ENCODE results near the gene ZNF304.

ZNF304 gene

GRCh38 chr19:57350877-57351805 lies at the start of gene ZNF304:
TSS of gene ZNF304 (plus strand) at chr19:57351271. CDS start at chr19:57351665, 394 bp downstream.
- DNase-seq (ENCODE audit: low read depth, low spot score): peak; percentile 93

- no peak for DNase-seq (ENCODE audit: low read depth, low spot score)
Observed at GRCh38 chr19:57302020-57302465, 49.0 kb upstream of the ZNF304 start.

- no peak for DNase-seq (ENCODE audit: low read depth, low spot score)
Observed at GRCh38 chr19:57302727-57303401, 48.2 kb upstream of the ZNF304 start.

- DNase-seq (ENCODE audit: low read depth, low spot score): no peak
Observed at GRCh38 chr19:57305056-57305455, 46.0 kb upstream of the ZNF304 start.

GRCh38 chr19:57308514-57308913 lies 42.6 kb upstream of the ZNF304 start:
- DNase-seq (ENCODE audit: low read depth, low spot score): no peak

- no peak for DNase-seq (ENCODE audit: low read depth, low spot score)
Observed at GRCh38 chr19:57310792-57311191, 40.3 kb upstream of the ZNF304 start.

GRCh38 chr19:57314146-57314545 lies 36.9 kb upstream of the ZNF304 start:
- no peak for DNase-seq (ENCODE audit: low read depth, low spot score)

- no peak for DNase-seq (ENCODE audit: low read depth, low spot score)
Observed at GRCh38 chr19:57317503-57317902, 33.6 kb upstream of the ZNF304 start.

- no peak for DNase-seq (ENCODE audit: low read depth, low spot score)
Observed at GRCh38 chr19:57319869-57320179, 31.2 kb upstream of the ZNF304 start.

GRCh38 chr19:57320180-57321084 lies 30.6 kb upstream of the ZNF304 start, which contains the start of gene ZNF543:
TSS of gene ZNF543 (plus strand) at chr19:57320472. CDS start at chr19:57320854, 382 bp downstream.
- DNase-seq (ENCODE audit: low read depth, low spot score): peak; percentile 91

GRCh38 chr19:57321116-57321515 lies 30.0 kb upstream of the ZNF304 start:
- no peak for DNase-seq (ENCODE audit: low read depth, low spot score)

GRCh38 chr19:57321751-57322150 lies 29.3 kb upstream of the ZNF304 start:
- DNase-seq (ENCODE audit: low read depth, low spot score): no peak

GRCh38 chr19:57324992-57325391 lies 26.1 kb upstream of the ZNF304 start:
- DNase-seq (ENCODE audit: low read depth, low spot score): no peak

GRCh38 chr19:57327993-57328392 lies 23.1 kb upstream of the ZNF304 start:
- no peak for DNase-seq (ENCODE audit: low read depth, low spot score)

GRCh38 chr19:57334191-57334590 lies 16.9 kb upstream of the ZNF304 start:
- no peak for DNase-seq (ENCODE audit: low read depth, low spot score)

- no peak for DNase-seq (ENCODE audit: low read depth, low spot score)
Observed at GRCh38 chr19:57338877-57339276, 12.2 kb upstream of the ZNF304 start.

- no peak for DNase-seq (ENCODE audit: low read depth, low spot score)
Observed at GRCh38 chr19:57342582-57342981, 8.5 kb upstream of the ZNF304 start.

GRCh38 chr19:57348136-57348535 lies 2.9 kb upstream of the ZNF304 start:
- no peak for DNase-seq (ENCODE audit: low read depth, low spot score)

- no peak for DNase-seq (ENCODE audit: low read depth, low spot score)
Observed at GRCh38 chr19:57351867-57352266, 796 bp downstream of the ZNF304 start.

- DNase-seq (ENCODE audit: low read depth, low spot score): no peak
Observed at GRCh38 chr19:57355916-57356315, 4.8 kb downstream of the ZNF304 start.

- no peak for DNase-seq (ENCODE audit: low read depth, low spot score)
Observed at GRCh38 chr19:57357406-57357805, 6.3 kb downstream of the ZNF304 start.

GRCh38 chr19:57359300-57359699 lies 8.2 kb downstream of the ZNF304 start:
- no peak for DNase-seq (ENCODE audit: low read depth, low spot score)
